Endothelial cell of umbilical vein (primary cell): ENCODE data around the gene SAAL1. TPM values are rescaled to one million over a fixed set of nuclear protein-coding genes. Genes with fewer than 3 reads are reported as not detected.

Experiments
- BruUV-seq: library from RNA; stranded (reverse); fragments of 400-500 nt; replicated peaks from 2 replicates; lab custom pipeline; 2021; lab: Mats Ljungman, UMichigan
- CTCF ChIA-PET: fragments of 300-600, 350-600 bp; sonication (Branson Sonifier 250); formaldehyde crosslinking; loops from one replicate; lab custom pipeline; 2021; ENCODE audit warnings: antibody characterized with exemption, inconsistent platforms; lab: Charles Lee
- POLR2A ChIA-PET: fragments of 300-600, 350-600 bp; sonication (Branson Sonifier 250); formaldehyde crosslinking; loops from one replicate; lab custom pipeline; 2021; ENCODE audit warnings: antibody characterized with exemption, inconsistent platforms; lab: Charles Lee
- DNase-seq: peaks from one replicate; pipeline ENCODE4 v3.0.0-alpha.2; 2011; ENCODE audit warnings: low read depth, low spot score
- FAIRE-seq: peaks from 2 replicates; lab custom pipeline; 2011; peaks lifted over from hg19 to GRCh38; lab: Jason Lieb, UNC
- H2AFZ ChIP-seq: 2 replicates; pipeline ENCODE4 v1.6.0; 2012; ENCODE audit warnings: low read depth, low read length, control low read depth, inconsistent platforms
- H3K27ac ChIP-seq: 2 replicates; pipeline ENCODE4 v1.5.1; 2011; ENCODE audit warnings: low read depth, mild to moderate bottlenecking, control low read depth, low read length, moderate library complexity; ENCODE audit not compliant: insufficient read depth
- H3K27me3 ChIP-seq, 2 experiments: 2 replicates each; pipeline versions ENCODE4 v1.6.0 to v1.6.1; 2011; ENCODE audit warnings: low read length in 2 of 2, mixed read lengths in 1 of 2; ENCODE audit not compliant: control insufficient read depth in 2 of 2, insufficient read depth in 2 of 2
- H3K36me3 ChIP-seq, 2 experiments: 2 replicates in 1 of 2; 3 replicates in 1 of 2; pipeline ENCODE4 v1.5.1; 2011; ENCODE audit warnings: low read length in 2 of 2, mild to moderate bottlenecking in 1 of 2, moderate library complexity in 1 of 2; ENCODE audit not compliant: control insufficient read depth in 2 of 2, insufficient read depth in 2 of 2; ENCODE audit errors: extremely low read depth in 1 of 2
- H3K4me1 ChIP-seq: 3 replicates; pipeline ENCODE4 v1.5.1; 2011; ENCODE audit warnings: mild to moderate bottlenecking, low read length; ENCODE audit not compliant: control insufficient read depth, insufficient read depth; ENCODE audit errors: extremely low read depth
- H3K4me2 ChIP-seq: 2 replicates; pipeline ENCODE4 v1.6.1; 2011; ENCODE audit warnings: low read length, control low read depth, mixed read lengths; ENCODE audit not compliant: insufficient read depth
- H3K4me3 ChIP-seq, 3 experiments: fragments of 200-600 bp in 1 of 3; sonication (generic), shearing (Covaris generic) in 1 of 3; replicated peaks in 1 of 3; 2 replicates each; pipeline ENCODE4 v1.5.1; 2011 to 2016; ENCODE audit warnings: control low read depth in 3 of 3, low read length in 3 of 3, mild to moderate bottlenecking in 2 of 3, inconsistent platforms in 1 of 3, low read depth in 1 of 3, moderate library complexity in 1 of 3; ENCODE audit not compliant: insufficient read depth in 1 of 3
- H3K79me2 ChIP-seq: 2 replicates; pipeline ENCODE4 v1.6.0; 2012; ENCODE audit warnings: low read length, inconsistent platforms; ENCODE audit not compliant: control insufficient read depth, insufficient read depth
- H3K9ac ChIP-seq: replicated peaks from 2 replicates; pipeline ENCODE3; 2011; ENCODE audit warnings: low read length, control low read depth; ENCODE audit not compliant: insufficient read depth; ENCODE audit errors: extremely low read depth
- H3K9me1 ChIP-seq: replicated peaks from 3 replicates; pipeline ENCODE4 v1.6.0; 2011; ENCODE audit warnings: mild to moderate bottlenecking, low read length; ENCODE audit not compliant: control insufficient read depth, insufficient read depth; ENCODE audit errors: extremely low read depth
- H3K9me3 ChIP-seq: replicated peaks from 2 replicates; pipeline ENCODE4 v1.5.1; 2012; ENCODE audit warnings: low read length, inconsistent platforms; ENCODE audit not compliant: control insufficient read depth, insufficient read depth
- H4K20me1 ChIP-seq: replicated peaks from 2 replicates; pipeline ENCODE3; 2011; ENCODE audit warnings: mild to moderate bottlenecking, low read length; ENCODE audit not compliant: control insufficient read depth, insufficient read depth; ENCODE audit errors: extremely low read depth
- CTCF ChIP-seq, 2 donors: IDR thresholded peaks; 1 replicate in 1 of 2; 2 replicates in 1 of 2; pipeline ENCODE4 v1.5.1; 2011; ENCODE audit warnings: low read length in 2 of 2, mild to moderate bottlenecking in 2 of 2, moderate library complexity in 2 of 2, control low read depth in 1 of 2, inconsistent platforms in 1 of 2, low read depth in 1 of 2; ENCODE audit not compliant: insufficient read depth in 1 of 2; ENCODE audit errors: extremely low read depth in 1 of 2
- EZH2 ChIP-seq: IDR thresholded peaks from 2 replicates; pipeline ENCODE4 v1.6.1; 2012; ENCODE audit warnings: borderline replicate concordance, low read depth, mild to moderate bottlenecking, moderate library complexity, low read length, inconsistent platforms; ENCODE audit not compliant: severe bottlenecking
- FOS ChIP-seq: IDR thresholded peaks from 2 replicates; pipeline ENCODE4 v1.6.1; 2011; ENCODE audit warnings: mild to moderate bottlenecking, low read length, moderate library complexity, borderline replicate concordance; ENCODE audit not compliant: insufficient read depth
- GATA2 ChIP-seq: IDR thresholded peaks from 2 replicates; pipeline ENCODE4 v1.7.0; 2011; ENCODE audit warnings: low read depth, mild to moderate bottlenecking, moderate library complexity, mixed read lengths, low read length; ENCODE audit not compliant: insufficient read length, insufficient read depth
- JUN ChIP-seq: IDR thresholded peaks from 2 replicates; pipeline ENCODE4 v1.6.1; 2011; ENCODE audit warnings: borderline replicate concordance, low read depth; ENCODE audit not compliant: insufficient read length, insufficient read depth
- MYC ChIP-seq: IDR thresholded peaks from one replicate; pipeline ENCODE4 v1.6.1; 2011; ENCODE audit warnings: mild to moderate bottlenecking, low read depth, low read length
- POLR2A ChIP-seq: IDR thresholded peaks from 2 replicates; pipeline ENCODE4 v1.6.1; 2012; ENCODE audit warnings: low read depth, mild to moderate bottlenecking, control low read depth, low read length
- POLR2AphosphoS5 ChIP-seq: IDR thresholded peaks from 2 replicates; pipeline ENCODE4 v1.6.1; 2012; ENCODE audit warnings: low read depth, mild to moderate bottlenecking, control low read depth, low read length, moderate library complexity; ENCODE audit not compliant: insufficient read depth
- dilution Hi-C: fragments of 300-500 bp; cut with MboI; formaldehyde crosslinking; loops from one replicate; pipeline ENCODE4 v1.15.0; 2019; ENCODE audit warnings: low sequenced_read_pairs; ENCODE audit not compliant: extremely low pct_ligation_motif_present
- intact Hi-C: fragments of 100-400 bp; cut with micrococcal nuclease; formaldehyde crosslinking; loops from one replicate; pipeline ENCODE4 v1.10.0; 2022
- polyA plus RNA-seq, 4 experiments: library from polyadenylated mRNA; depleted of rRNA in 3 of 4; stranded (reverse) in 3 of 4; unstranded in 1 of 4; fragments of >200 nt; gene quantifications; 2 replicates each; pipeline versions ENCODE4 v1.2.1 to v1.2.3, GENCODE V29; 2011 to 2012; ENCODE audit warnings: missing spikeins in 1 of 4
- total RNA-seq: library from RNA; stranded (reverse); gene quantifications from 2 replicates; pipeline ENCODE4 v1.2.3, GENCODE V29; 2021
- TF ChIP-seq, protein P1 (sequence below): IDR thresholded peaks from 2 replicates; pipeline ENCODE4 v1.6.1; 2011; ENCODE audit not compliant: insufficient read depth, insufficient read length

Gene SAAL1
- total and polyA plus RNA-seq, 2 donors (not counting 3 experiments of a cell fraction or from before 2014, with no cell fraction given) = 9.5 to 22.1 TPM

DNA sequence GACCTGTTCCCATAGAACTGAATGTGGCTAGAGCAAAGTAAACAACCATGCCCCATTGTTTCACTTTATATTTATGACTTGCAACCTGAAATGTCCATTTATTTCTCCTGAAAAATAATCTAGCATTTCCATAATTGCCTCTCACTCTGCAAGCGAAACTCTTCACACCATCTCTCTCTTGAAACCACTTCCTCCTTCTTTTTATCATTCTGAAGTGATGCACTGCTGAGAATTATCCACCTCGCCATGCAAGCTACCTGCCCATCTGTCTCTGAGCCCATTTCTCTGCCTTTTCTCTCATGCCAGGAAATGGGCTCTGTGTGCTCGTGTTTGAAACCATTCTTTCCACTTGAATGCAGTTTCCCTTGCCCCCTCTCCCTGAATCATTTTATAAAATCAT, 40.0 kb upstream of the SAAL1 start:
- Histone ChIP-seq H2AFZ (no peak overlapping the region), H3K9me1 (no peaks in the 10 kb centered on the region), H3K36me3 (no peaks in the 10 kb centered on the region), H3K9me3 (no peaks in the 10 kb centered on the region), H4K20me1 (no peaks in the 10 kb centered on the region), H3K27ac (no peak overlapping the region), H3K4me2 (no peak overlapping the region), H3K4me1 (peaks cover 3% of the 10 kb centered on the region), H3K9ac (no peak overlapping the region), H3K79me2 (no peaks in the 10 kb centered on the region), H3K4me3 (no peak overlapping the region), H3K27me3 (peaks cover 0 to 1% of the 10 kb centered on the region in 2 experiments)
- CTCF ChIA-PET = interaction anchor here (1.5 kb wide), 1 partner anchor 58 kb away, joined by 3 read pairs; no protein-coding TSS in a partner anchor
- intact Hi-C loops = loop anchor here (1.0 kb wide), 1 partner anchor 155 kb away; no protein-coding TSS in a partner anchor
- no TSS peak for BruUV-seq
- POLR2A ChIA-PET = no interaction called here
- no peak for TF ChIP-seq POLR2A
- TF ChIP-seq GATA2 = no peak
- no peak for TF ChIP-seq EZH2
- TF ChIP-seq JUN = no peak
- TF ChIP-seq, protein P1, sequence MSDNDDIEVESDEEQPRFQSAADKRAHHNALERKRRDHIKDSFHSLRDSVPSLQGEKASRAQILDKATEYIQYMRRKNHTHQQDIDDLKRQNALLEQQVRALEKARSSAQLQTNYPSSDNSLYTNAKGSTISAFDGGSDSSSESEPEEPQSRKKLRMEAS = no peak
- no peak for TF ChIP-seq FOS
- no peak for TF ChIP-seq MYC
- FAIRE-seq (no peak), DNase-seq (no peak)
- dilution Hi-C loops = no loop called here

DNA sequence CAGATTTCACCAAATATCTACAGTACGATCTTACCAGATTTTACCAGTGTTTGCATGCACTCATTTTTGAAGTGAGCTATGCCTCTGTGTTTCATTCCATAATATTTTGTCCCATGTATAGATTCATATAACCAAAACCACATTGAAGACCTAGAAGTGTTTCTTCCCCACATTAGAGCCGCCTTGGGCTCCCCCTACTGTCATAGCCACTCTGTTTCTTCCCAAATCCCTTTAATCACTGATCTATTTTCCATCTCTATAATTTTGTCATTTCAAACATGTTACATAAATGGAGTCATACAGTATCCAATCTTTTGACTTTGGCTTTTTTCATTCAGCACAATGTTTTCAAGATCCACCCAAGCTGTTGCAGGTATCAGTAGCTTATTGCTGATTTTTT, 39.1 kb upstream of the SAAL1 start:
- Histone ChIP-seq H3K36me3 (no peaks in the 10 kb centered on the region), H3K79me2 (no peaks in the 10 kb centered on the region), H3K27me3 (peaks cover 0 to 1% of the 10 kb centered on the region in 2 experiments), H3K27ac (no peak overlapping the region), H3K4me2 (no peak overlapping the region), H3K4me3 (no peak overlapping the region), H3K9ac (no peak overlapping the region), H4K20me1 (no peaks in the 10 kb centered on the region), H3K9me1 (no peaks in the 10 kb centered on the region), H3K9me3 (no peaks in the 10 kb centered on the region), H2AFZ (no peak overlapping the region), H3K4me1 (peaks cover 3% of the 10 kb centered on the region)
- CTCF ChIA-PET = interaction anchor here (1.5 kb wide), 1 partner anchor 59 kb away, joined by 3 read pairs; no protein-coding TSS in a partner anchor
- DNase-seq = no peak
- intact Hi-C loops (loop anchor here (1.0 kb wide), 1 partner anchor 154 kb away; no protein-coding TSS in a partner anchor), dilution Hi-C loops (no loop called here)
- no peak for FAIRE-seq
- POLR2A ChIA-PET = no interaction called here
- TF ChIP-seq EZH2 (no peak), MYC (no peak), CTCF (IDR thresholded peaks at IDR 0.05; ENCODE audit: extremely low read depth in 1 of 2, insufficient read depth in 1 of 2, low read depth in 1 of 2, low read length in 2 of 2) (no peak), POLR2AphosphoS5 (no peak), FOS (no peak), POLR2A (no peak), JUN (no peak), GATA2 (no peak)
- TF ChIP-seq, protein P1 = no peak
- BruUV-seq = no TSS peak
